COLO668 (cell line): Measurements from ENCODE around the gene KRTAP10-1.

ENCODE experiments used
- DNase-seq: peaks from one replicate; lab custom pipeline; 2025; ENCODE audit not compliant: unreplicated experiment; lab: John Stamatoyannopoulos, UW

The KRTAP10-1 gene

GRCh38 chr21:44549525-44550211 is 9.7 kb upstream of the KRTAP10-1 start:
- DNase-seq, result no peak

- DNase-seq, result no peak
These were observed 8.9 kb upstream of the KRTAP10-1 start for GRCh38 chr21:44548922-44549321.

GRCh38 chr21:44548381-44548780 is 8.4 kb upstream of the KRTAP10-1 start:
- DNase-seq, result no peak

- DNase-seq, result no peak
These were observed 7.8 kb upstream of the KRTAP10-1 start for GRCh38 chr21:44547656-44548331.

- DNase-seq, result no peak
These were observed 4.6 kb upstream of the KRTAP10-1 start for GRCh38 chr21:44544566-44544965.

- DNase-seq, result no peak
These were observed 2.7 kb upstream of the KRTAP10-1 start for GRCh38 chr21:44542716-44543115.

GRCh38 chr21:44540741-44541288 is 820 bp upstream of the KRTAP10-1 start:
- no peak for DNase-seq

GRCh38 chr21:44539046-44539445 is 949 bp downstream of the KRTAP10-1 start:
- DNase-seq, result no peak

- no peak for DNase-seq
These were observed 1.8 kb downstream of the KRTAP10-1 start for GRCh38 chr21:44537930-44538911.

GRCh38 chr21:44535963-44536362 is 4.0 kb downstream of the KRTAP10-1 start:
- DNase-seq, result no peak

- DNase-seq, result no peak
These were observed 5.3 kb downstream of the KRTAP10-1 start for GRCh38 chr21:44534688-44535087.

- no peak for DNase-seq
These were observed 5.9 kb downstream of the KRTAP10-1 start for GRCh38 chr21:44533891-44534627.

GRCh38 chr21:44533121-44533890 is 6.7 kb downstream of the KRTAP10-1 start:
- DNase-seq, result no peak

GRCh38 chr21:44532712-44533111 is 7.3 kb downstream of the KRTAP10-1 start:
- no peak for DNase-seq

- peak; percentile 43 for DNase-seq
These were observed 8.1 kb downstream of the KRTAP10-1 start for GRCh38 chr21:44531606-44532564.

GRCh38 chr21:44530903-44531605 is 8.9 kb downstream of the KRTAP10-1 start:
- DNase-seq, result no peak

- no peak for DNase-seq
These were observed 9.6 kb downstream of the KRTAP10-1 start for GRCh38 chr21:44530221-44530902.
